Stimulated activated CD4-positive, alpha-beta T cell treated with anti-CD3 and anti-CD28 coated beads, Interleukin-15, amount 100 ng/mL, for 24 hours (primary cell): ENCODE data around the gene RPS21.
A peak's percentile ranks its signal among the peaks of the same experiment; 100 is the strongest.

ENCODE experiments used
- DNase-seq: peaks from one replicate; pipeline ENCODE4 v3.0.0-alpha.2; 2020

Gene RPS21

GRCh38 chr20:62386383-62387218 is at the start of gene RPS21:
Gene RPS21, plus strand, starts transcription at chr20:62387103. Its CDS starts 236 bp downstream, at chr20:62387339.
- DNase-seq, result peak; percentile 95

GRCh38 chr20:62337558-62338293 is 49.2 kb upstream of the RPS21 start:
- DNase-seq, result no peak

GRCh38 chr20:62338294-62338620 is 48.6 kb upstream of the RPS21 start:
- no peak for DNase-seq

- DNase-seq, result no peak
Observed at GRCh38 chr20:62339647-62340062, 47.2 kb upstream of the RPS21 start.

GRCh38 chr20:62342910-62343309 is 44.0 kb upstream of the RPS21 start:
- no peak for DNase-seq

DNA sequence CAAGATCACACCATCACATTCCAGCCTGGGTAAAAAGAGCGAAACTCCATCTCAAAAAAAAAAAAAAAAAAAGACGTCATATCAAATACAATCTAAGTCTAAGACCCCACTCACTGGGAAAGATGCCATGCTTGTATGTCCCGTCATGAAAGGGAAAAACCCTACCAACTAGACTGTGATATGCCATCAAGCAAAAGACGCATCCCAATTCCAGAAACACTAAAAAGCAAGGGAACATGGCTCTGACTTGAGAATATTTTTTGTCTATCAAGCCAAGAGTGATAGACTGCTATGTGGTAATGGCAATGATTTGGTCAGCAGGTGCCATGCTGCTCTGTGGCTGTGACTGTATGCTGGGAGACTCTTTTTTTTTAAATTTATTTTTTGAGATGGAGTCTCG is 42.8 kb upstream of the RPS21 start:
- no peak for DNase-seq

- no peak for DNase-seq
Observed at GRCh38 chr20:62344782-62345181, 42.1 kb upstream of the RPS21 start.

GRCh38 chr20:62345681-62346370 is 41.1 kb upstream of the RPS21 start:
- no peak for DNase-seq

- no peak for DNase-seq
Observed at GRCh38 chr20:62346398-62347150, 40.3 kb upstream of the RPS21 start.

GRCh38 chr20:62347151-62347404 is 39.8 kb upstream of the RPS21 start:
- DNase-seq, result no peak

- no peak for DNase-seq
Observed at GRCh38 chr20:62347445-62347844, 39.5 kb upstream of the RPS21 start.

DNA sequence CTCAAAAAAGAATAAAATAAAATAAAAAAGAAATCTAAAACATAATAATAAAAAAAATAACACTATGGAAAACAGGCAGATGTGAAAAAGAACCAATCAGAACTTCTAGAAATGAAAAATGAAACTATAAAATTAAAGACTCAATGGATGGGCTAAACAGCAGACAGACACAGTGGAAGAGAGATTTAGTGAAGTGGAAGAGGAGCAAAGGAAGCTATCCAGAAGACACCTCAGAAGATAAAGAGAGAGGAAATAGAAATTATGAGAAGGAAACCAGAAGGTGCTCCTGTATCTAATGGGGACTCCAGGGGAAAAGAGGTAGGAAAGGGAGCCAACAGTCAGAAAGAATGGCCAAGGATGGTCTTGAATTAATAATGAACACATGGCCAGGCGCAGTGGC is 38.3 kb upstream of the RPS21 start:
- no peak for DNase-seq

DNA sequence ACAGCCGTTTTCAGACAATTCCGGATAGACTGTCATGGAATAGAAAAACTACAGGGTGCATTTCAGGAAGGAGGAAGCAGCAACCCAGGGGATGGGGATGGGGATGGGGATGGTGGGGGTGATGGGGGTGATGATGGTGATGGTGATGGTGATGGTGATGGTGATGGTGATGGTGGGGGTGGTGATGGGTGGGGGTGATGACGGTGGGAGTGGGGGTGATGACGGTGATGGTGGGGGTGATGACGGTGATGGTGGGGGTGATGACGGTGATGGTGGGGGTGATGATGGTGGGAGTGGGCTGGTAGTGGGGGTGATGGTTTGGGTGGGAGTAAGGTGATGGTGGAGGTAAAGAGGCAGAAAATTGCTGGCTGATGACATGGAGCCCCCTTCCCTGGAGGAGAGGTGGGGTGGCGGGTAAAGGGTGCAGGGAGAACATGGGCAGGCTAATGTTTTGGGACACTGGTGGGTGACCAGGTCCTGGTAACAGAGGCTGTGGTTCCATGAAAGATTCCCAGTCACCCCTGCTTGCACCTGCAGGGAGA is 37.3 kb upstream of the RPS21 start:
- no peak for DNase-seq

- no peak for DNase-seq
Observed at GRCh38 chr20:62350098-62350628, 36.7 kb upstream of the RPS21 start.

DNA sequence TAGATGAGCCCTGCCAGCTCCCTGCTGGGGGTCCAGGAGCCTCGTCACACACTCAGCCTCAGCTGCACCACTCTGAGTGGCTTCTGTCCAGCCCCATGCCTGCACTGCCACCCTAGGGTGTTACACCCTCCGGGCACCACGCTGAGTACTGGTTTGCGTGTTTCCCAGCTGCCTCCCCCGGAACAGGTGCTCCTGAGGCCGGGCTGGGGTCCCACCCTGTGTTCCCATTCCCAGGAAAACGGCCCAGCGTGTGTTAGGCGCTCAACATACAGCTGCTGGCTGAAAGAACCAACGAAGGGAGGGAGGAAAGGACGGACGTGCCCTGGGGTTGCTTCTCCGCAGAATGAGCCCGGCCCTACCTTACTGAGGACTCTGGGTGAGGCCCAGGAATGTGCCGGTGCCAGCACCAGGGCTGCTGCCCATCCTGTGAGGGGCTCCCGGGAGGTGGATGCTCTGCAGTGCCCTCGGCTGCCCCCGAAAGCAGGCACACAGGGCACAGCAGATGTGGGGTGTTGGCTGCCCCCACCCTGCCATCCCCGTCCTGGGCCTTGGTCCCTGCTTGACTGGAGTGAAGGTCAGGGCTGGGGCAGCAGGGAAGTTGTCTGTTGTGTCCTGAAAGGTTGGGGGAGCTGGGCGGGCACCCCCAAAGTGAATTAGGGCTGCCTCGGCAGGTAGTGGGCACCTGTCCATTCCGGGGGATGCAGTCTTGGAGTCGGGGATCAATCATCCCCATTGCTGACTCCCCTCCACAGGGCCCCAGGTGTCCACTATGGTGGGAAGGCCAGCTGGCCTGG is 36.1 kb upstream of the RPS21 start:
- DNase-seq, result no peak

DNA sequence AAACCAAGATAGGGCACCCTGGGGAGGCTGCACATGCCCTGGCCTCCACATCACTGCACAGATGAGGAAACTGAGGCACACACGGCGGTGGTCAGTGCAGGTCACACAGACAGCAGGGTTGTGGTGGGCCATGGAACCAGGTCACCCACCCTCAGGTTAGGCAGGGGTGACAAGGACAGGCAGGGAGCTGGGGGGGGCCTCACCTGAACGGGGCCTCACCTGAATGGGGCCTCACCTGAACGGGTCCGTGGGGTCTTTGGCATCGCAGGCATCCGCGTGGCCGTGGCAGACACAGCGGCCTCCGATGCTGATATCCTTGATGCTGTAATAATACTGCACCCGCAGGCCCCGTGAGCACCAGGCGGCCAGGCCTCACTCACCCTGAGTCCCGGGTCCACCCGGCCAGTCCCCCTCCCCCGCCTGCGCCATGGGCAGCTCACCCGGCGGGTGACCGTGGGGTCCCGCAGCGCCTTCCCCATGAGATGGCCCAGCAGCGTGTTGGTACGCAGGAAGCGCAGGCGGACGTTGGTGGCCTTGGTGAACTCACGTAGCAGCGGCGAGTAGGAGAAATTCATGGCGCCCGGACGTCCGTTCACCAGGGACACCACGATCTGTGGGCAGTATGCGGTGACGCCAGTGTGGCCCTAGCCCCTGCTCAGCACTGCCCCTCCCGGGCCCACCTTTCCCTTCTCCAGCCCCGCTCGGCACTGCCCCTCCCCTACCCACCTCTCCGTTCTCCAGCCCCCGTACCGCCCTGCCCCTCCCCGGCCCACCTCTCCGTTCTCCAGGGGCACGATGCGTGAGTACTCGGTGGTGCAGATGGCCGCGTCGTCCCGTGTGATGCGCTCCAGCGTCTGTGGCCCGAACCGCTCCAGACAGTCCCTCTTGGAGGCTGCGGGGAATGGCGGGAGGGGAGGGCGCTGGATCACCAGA is 35.2 kb upstream of the RPS21 start:
- no peak for DNase-seq

- no peak for DNase-seq
Observed at GRCh38 chr20:62352402-62353288, 34.3 kb upstream of the RPS21 start.

GRCh38 chr20:62353289-62354030 is 33.4 kb upstream of the RPS21 start:
- no peak for DNase-seq
